ENCODE measurements around the gene GNAZ.
"Not testable (repeated sequence)": the region's sequence is repeated elsewhere in the genome, so short reads cannot be mapped to it uniquely, and the experiment has no call there.

The GNAZ gene

DNA sequence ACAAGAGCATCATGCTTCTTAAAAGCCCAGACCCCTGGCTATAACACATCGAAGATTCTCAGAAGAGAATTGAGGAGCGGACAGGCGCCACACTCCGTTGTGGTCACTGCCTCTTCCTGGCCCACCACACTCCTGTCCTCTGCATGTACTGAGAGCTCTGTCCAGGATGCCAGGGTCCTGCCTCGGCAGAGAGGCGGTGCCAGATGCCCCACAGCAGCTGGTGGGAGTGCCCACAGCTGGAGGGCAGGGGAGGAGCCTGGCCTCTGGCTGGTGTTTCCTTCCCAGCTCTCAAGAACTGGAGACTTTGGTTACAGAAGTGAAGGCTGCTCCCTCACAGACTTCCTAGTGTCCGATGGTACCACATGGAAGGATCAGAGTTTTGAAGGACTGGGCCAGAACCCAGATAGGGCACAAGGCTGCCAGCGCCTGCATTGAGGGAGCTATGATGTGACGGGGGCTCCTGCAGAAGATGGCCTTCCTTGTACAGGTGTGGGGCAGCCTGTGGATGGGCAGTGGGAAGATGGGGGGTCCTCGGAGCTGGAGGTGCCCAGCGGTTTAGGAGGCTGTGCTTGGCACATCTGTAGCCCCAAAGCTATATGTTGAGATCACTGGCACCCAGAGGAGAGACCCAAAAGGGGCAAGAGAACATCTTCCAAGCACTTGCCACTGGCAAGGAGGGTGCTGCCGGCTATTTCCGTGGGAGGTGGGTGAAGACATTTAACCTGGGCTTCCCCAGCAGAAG, 52.1 kb downstream of the GNAZ start:
- DNase-seq: no peak

DNA sequence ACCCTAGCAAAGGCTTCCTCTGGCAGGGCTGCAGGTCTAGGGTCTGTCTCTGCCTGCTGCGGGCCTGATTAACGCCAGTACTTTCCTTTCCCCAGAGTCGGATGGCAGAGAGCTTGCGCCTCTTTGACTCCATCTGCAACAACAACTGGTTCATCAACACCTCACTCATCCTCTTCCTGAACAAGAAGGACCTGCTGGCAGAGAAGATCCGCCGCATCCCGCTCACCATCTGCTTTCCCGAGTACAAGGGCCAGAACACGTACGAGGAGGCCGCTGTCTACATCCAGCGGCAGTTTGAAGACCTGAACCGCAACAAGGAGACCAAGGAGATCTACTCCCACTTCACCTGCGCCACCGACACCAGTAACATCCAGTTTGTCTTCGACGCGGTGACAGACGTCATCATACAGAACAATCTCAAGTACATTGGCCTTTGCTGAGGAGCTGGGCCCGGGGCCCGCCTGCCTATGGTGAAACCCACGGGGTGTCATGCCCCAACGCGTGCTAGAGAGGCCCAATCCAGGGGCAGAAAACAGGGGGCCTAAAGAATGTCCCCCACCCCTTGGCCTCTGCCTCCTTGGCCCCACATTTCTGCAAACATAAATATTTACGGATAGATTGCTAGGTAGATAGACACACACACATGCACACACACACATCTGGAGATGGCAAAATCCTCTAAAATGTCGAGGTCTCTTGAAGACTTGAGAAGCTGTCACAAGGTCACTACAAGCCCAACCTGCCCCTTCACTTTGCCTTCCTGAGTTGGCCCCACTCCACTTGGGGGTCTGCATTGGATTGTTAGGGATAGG, 52.9 kb downstream of the GNAZ start:
- no peak for DNase-seq

DNA sequence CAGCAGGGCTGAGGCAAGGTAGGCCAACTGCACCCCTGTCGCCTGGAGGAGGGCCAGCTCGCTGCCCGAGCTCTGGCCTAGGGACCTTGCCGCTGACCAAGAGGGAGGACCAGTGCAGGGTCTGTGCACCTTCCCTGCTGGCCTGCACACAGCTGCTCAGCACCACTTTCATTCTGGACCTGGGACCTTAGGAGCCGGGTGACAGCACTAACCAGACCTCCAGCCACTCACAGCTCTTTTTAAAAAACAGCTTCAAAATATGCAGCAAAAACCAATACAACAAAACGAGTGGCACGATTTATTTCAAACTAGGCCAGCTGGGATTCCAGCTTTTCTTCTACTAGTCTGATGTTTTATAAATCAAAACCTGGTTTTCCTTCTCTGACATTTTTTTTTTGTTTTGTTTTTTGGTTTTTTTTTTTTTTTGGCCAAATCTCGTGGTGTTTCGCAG, 53.5 kb downstream of the GNAZ start:
- DNase-seq: no peak

DNA sequence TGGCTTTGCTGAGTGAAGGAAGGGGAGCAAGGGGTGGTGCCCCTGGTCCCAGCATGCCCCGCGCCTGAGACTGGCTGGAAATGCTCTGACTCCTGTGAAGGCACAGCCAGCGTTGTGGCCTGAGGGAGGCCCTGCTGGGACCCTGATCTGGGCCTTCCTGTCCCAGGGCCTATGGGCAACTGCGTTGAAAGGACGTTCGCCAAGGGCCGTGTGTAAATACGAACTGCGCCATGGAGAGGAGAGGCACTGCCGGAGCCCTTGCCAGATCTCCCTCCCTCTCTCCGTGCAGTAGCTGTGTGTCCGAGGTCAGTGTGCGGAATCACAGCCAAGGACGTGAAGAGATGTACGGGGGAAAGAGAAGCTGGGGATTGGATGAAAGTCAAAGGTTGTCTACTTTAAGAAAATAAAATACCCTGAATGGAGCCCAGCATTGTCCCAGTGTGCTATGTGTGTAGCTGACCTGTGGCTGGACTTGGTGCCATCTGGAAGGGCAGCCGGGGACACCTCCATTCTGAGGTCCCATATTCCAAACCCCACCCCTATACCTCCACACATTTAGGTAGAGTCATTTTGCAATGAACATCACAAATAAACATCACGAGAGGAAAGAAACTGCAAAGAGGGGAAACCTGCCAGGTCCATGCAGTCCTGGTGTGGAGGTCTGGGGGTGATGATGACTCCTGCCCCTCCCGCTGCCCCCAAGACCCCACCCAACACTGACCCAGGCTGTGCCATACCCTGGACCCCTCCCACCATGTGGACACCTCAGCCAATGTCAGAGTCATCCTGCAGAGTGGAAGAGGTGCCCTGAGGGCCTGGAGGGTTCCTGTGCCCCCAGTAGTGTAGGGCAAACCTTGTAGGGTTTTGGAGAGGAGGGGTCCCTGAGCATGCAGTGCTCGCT, 54.5 kb downstream of the GNAZ start:
- no peak for DNase-seq

DNA sequence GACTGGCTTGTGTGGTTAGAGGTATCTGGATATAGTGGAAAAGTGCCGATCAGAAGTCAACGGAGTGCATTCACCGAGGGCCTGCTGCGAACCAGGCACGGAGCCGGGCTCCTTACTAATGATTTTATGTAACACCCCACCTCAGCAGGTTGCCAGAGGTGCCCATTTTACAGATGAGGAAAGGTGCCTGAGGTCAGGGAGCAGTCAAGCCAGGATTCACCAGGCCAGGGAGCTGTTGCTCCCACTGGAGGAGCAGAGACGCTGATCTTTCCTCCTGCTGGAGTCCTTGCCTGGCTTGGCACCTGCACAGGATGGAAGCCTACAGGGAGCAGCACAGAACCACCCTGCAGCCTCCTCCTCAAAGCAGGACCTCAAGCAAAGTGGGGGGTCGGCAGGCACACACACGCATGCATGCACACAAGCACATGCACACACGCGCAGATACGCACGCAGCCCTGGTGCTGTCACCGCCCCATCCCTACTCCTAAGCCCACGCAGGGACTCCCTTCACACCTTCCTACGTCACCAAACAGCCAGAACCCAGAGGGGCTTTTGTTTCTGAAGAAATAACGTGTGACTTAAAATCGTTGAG, 55.3 kb downstream of the GNAZ start:
- DNase-seq: no peak

DNA sequence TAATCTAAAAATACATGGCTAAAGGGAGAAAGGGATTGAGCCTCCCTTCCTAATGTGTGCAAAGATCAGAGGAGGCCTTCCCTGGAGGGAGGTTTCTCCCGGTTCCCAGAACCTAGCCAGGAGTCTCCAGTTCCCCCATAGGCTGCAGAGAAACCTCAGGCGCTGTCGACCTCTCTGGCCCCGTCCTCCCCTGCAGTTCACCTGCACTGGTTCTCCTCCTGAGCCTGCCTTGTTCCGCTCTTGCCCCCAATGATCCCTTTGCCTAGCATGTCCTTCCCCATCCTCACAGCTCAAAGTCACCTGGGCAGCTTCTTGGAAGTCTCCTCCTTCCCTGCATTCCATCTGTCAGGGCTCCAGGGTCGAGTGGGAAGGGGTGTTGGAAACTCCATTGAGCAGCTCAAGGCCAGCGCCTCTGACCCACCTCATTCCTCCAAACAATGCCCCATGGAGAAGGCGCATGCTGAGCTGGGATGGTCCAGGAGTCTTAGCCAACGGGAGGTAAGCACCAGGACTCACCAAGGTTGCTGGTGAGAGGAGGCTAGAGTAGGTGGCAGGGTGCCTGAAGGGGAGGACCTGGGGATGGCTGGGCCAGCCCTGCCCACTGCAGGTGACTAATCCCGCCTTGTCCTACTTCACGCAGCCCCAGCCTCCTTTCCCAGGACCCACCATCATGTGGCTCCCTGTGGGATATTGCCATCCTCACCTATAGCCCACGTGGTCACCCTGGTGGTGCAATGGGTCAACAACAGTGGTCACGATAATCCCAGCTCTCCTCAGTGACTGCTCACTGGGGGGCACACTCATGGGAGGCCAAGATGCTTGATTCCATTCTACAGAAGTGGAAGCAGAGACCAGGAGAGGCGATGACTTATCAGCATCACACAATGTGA, 56.1 kb downstream of the GNAZ start:
- no peak for DNase-seq

DNA sequence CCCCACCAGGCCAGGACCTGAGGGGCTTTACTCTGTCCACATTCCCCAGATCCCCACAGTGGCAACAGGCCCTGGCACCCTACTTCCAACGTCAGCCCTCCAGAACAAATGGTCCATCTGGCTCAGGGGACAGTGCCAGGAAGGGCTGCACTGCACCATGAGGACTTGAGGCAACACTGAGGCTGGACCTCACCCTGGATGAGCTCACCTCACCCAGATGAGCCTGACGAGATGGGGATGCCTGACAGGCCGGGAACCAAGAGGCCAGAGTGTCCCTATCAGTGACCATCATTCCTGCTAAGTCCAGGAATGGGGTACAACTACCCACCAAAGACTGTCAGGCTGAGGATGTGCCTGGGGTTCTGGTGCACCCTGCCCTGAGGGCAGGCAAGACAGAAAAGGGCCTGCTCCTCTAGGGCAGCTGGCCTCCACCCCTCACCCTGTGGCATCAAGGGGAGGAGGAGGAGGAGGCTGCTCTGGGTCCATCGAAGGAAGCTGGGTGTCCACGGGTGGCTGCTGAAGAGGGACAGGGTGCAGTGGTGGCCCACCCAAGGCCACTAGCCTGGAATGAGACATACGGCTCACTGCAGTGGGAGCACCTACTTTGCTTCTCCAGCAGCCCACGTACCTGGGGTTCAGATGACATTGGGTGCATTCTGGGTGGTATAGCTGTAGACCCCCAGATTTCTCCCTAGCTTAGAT, 56.9 kb downstream of the GNAZ start:
- DNase-seq: no peak

DNA sequence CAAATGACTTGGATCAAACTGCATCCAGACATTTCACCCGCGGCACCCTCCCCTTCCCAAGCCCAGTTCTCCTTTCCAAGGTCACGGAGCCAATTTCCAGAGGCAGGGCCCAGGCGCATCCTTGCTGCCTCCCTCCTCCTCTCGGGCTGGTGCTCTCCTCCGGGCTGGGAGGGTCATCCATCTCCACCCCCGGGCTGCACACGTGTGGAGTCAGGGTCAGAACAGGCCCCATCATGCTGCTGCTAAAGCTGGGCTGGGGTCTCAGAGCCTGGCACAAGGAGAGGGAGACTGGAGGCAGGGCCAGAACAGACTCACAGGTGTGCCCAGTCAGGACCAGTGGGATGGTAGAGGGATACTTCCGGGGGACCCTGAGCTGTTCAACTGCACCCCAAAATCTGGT, 57.5 kb downstream of the GNAZ start:
- no peak for DNase-seq

DNA sequence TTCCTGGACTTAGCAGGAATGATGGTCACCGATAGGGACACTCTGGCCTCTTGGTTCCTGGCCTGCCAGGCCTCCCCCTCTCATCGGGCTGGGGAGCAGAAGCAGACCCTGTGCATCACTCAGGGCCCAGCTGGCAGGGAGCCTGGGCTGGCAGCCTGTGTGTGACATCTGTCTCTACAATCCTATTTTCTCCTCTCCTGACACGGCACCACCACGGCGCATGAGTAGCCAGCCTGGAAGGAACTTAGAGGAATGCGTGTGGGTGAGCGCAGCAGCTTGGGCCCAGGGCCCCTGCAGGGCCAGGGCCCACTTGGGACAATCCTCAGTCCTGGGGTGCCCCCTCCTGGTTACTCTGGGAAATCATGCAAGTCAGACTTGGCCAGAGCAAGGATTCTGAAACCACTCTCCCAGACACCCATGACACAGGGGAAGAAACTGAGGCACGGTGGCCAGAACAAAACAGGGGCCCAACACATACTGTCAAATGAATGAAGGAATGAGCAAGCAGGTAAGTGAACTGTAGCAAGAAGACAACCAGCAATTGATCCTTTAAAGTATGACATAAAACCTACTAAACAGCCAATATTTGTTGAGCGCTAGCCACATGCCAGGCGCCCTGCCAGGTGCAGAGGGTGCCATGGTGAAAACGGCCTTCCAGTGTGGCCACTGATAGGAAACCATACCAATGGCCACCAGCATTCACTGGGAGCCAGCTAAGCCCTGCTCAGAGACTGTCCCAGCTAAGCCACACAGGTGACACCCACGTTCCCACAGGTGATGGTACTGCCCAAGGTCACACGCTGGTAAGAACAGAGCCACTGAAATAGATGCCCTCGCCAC, 58.2 kb downstream of the GNAZ start:
- peak; percentile 68 to 70 for DNase-seq

DNA sequence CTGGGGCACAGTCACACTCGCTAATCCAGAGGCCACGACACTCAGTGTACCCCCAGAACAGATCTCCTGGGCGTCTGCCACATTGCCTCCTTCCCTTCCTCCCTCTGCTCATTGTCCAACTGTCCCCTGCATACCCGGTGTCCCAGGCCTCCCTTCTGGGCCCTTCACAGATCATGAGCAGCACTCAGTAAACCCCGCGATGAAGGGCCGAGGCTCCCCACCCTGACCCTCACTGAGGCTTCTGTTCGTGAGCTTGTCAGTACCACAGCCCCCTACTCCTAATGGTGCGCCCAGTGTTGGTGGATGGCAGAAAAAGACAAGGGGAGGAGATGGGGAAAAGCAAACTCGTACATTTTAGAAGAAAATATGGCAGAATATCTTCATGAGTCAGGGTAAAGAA, 58.8 kb downstream of the GNAZ start:
- no peak for DNase-seq

DNA sequence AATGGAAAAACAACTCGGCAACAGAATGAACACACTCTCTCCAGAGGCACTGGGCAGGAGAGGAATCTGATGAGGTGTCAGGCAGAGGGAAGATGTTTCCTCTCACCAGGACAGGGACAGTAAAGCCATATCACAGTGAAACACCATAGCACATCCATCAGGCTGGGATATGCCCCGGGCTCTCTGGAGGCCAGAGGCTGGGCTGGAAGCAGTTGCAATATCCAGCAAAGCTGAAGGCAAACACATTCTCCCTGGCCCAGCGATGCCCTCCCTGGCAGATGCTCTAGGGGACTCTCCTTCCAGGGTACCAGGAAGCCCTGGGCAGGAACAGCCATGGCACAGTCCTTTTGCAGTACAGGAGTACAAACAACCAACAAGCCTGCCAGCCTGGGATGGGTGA, 60.4 kb downstream of the GNAZ start:
- DNase-seq: no peak

DNA sequence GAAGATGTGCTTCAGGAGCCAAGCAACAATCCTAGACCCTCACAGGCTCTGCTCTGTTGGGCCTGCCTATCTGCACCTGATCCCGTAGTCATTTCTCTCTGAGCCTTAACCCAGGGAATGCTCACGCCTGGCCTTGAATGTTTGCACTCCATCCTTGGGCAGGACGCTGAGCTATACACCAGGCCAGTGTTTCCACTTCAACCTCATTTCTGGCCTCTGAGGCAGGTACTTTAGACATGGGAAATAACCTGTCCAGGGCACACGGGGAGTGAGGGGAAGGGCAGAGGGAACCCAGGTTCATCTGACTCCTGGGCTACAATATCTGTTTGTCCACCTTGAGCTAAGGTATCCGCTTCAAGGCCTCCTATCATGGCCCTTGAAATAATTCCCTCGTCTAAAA, 61.6 kb downstream of the GNAZ start:
- DNase-seq: no peak

DNA sequence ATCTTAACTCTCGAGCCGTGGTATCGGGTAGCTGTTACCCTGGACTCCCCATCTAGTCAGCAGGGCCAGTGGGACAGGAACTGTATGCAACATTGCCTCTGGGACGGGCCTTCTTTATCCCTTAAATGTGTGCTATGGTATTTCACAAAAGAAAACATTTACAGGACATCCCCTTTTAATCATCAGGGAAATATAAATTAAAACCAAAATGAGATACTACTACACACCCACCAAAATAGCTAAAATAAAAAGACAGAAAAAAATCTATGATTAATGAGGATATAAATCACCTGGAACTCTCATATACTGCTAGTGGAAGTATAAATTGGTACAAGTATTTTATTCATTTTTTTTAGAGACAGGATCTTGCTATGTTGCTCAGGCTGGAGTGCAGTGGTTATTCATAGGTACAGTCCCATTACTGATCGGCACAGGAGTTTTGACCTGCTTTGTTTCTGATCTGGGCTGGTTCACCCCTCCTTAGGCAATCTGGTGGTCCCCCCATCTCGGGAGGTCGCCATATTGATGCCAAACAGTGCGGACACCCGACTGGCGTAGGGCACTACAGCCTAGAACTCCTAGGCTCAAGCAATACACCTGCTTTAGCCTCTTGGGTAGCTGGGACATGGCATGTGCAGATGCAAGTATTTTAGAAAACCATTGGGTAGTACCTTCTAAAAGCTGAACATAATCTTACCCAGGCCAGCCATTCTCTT, 62.2 kb downstream of the GNAZ start:
- DNase-seq: no peak

DNA sequence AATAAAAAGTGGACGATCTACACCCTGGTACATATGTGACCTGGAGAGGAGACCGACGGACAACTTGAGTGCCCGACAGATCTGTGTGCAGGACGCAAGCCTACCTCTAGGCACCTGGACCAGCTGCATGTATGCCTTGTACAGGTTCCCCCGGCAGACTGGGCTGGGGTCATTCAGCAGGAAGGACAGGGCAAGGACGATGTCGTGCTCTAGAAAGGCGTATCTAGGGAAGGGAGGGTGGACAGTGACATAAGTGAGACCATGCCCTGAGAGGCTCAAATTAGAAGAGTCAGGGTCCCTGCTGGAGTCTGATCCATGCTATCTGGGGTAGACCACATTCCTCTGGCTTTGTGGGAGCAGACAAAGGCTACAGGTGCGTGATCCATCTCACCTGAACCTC, 63.6 kb downstream of the GNAZ start:
- DNase-seq: no peak

DNA sequence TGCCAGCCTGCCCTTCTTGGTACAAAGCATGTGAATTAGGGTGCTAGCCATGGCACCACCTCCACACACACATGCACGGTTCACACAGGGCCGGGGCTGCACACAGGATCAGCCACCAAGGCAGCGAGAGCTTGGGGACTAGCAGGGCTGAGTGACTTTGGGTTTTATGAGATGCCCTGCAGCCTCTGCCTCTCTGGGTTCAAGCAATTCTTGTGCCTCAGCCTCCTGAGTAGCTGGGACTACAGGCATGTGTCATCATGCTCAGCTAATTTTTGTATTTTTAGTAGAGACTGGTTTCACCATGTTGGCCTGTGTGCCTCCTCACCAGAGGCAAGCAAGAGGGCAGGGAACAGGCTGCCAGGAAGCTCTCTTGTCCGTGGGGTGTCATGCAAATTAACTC, 66.7 kb downstream of the GNAZ start:
- DNase-seq: not testable (repeated sequence)

DNA sequence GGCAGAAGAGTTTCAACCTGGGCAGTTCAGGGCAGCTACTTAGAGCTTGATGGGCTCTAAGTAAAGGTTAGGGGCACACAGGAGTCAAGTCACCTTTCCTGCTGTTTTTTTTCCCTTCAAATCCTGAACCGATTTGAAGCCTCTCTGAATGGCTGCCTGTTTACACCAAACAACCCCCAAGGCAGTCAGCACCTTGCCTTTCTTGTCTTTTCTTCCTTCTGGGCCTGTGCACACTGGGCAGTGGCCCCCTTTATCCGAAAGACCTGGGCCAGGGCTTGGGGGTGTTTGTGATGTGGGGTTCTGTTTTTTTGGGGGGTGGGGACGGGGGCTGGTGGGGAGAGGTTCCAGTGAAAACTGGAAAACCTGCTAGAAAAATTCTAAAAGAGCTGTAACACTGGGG, 67.1 kb downstream of the GNAZ start:
- DNase-seq: no peak

DNA sequence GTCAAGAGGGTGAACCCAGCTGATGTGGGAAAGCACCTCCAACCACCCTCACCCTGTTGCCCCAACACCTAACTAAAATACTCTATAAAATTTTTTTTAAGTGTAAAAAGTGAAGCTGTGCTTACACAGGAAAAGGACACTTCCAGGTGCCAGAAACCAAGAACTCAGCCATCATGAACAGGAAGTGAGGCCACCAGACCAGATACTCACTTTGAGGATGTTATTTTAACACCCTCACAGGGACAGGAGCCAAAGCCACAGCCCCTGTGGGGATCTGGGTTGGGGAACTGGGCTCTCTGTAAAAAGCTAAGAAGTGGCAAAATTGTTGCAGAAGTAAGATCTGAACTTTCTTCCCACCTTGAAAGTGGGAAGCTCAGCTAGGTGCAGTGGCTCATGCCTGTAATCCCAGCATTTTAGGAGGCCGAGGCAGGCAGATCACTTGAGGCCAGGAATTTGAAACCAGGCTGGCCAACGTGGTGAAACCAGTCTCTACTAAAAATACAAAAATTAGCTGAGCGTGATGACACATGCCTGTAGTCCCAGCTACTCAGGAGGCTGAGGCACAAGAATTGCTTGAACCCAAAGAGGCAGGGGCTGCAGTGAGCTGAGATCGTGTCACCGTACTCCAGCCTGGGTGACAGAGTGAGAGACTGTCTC, 67.7 kb downstream of the GNAZ start:
- DNase-seq: no peak

DNA sequence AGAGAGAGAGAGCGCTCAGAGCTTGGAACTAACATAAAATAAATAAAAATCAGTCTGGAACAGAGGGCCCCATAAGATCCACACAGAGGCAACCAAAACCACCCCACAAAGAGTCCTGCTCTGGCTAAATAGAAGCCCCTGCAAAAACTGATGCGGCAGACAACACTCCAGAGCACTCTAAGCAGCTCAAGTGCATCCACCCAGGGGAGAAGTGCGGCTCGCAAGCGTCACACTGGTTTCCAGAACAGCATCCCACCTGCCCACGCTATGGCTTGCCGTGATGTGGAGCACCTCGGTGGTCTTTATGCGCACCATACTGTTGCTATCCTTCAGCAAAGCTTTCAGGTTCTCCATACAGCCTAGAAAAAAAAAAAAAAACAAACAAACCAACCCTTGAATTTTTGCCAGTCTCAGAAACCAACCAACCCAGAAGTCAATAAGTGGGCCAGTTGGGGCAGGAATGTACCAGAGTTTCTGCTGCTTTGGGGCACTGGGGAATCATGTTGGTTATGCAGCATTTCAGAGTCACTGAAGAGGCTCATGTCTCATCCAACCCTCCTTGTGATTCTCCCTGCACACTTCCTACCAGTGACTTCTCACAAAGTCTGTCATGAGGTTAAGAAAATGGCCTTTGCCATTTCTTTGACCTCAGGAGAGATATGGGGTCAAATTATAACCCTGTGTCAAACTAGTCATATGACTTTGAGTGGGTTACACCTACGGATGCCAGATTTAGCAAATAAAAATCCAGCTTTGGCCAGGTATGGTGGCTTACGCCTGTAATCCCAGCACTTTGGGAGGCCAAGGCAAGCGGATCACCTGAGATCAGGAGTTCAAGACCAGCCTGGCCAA, 68.5 kb downstream of the GNAZ start:
- DNase-seq: no peak
